ENCODE data around the gene PXT1.

Gene PXT1

GRCh38 chr6:36404164-36404563 lies 38.5 kb downstream of the PXT1 start:
- no peaks in the 10 kb centered on the region for H3K36me3 ChIP-seq (ENCODE audit: insufficient read depth)
- H3K27ac ChIP-seq = no peak overlapping the region
- no peaks in the 10 kb centered on the region for H4K20me1 ChIP-seq (ENCODE audit: insufficient read depth)
- H3K79me2 ChIP-seq (ENCODE audit: insufficient read depth, low read depth) = no peaks in the 10 kb centered on the region
- TF ChIP-seq, protein P1, sequence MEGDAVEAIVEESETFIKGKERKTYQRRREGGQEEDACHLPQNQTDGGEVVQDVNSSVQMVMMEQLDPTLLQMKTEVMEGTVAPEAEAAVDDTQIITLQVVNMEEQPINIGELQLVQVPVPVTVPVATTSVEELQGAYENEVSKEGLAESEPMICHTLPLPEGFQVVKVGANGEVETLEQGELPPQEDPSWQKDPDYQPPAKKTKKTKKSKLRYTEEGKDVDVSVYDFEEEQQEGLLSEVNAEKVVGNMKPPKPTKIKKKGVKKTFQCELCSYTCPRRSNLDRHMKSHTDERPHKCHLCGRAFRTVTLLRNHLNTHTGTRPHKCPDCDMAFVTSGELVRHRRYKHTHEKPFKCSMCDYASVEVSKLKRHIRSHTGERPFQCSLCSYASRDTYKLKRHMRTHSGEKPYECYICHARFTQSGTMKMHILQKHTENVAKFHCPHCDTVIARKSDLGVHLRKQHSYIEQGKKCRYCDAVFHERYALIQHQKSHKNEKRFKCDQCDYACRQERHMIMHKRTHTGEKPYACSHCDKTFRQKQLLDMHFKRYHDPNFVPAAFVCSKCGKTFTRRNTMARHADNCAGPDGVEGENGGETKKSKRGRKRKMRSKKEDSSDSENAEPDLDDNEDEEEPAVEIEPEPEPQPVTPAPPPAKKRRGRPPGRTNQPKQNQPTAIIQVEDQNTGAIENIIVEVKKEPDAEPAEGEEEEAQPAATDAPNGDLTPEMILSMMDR (conservative IDR thresholded peaks at IDR 0.05; ENCODE audit: low read depth, low read length) = no peak
- no peak overlapping the region for H3K4me2 ChIP-seq
- H3K4me3 ChIP-seq (IDR thresholded peaks at IDR 0.05; ENCODE audit: insufficient read depth, low read depth, low read length) = no peak overlapping the region
- no peak overlapping the region for H3K9ac ChIP-seq
- no peaks in the 10 kb centered on the region for H3K4me1 ChIP-seq (ENCODE audit: low read depth, poor library complexity, severe bottlenecking)
- H3K27me3 ChIP-seq (ENCODE audit: insufficient read depth, low read depth) = no peaks in the 10 kb centered on the region
- no peak overlapping the region for H2AFZ ChIP-seq (ENCODE audit: low read depth)

DNA sequence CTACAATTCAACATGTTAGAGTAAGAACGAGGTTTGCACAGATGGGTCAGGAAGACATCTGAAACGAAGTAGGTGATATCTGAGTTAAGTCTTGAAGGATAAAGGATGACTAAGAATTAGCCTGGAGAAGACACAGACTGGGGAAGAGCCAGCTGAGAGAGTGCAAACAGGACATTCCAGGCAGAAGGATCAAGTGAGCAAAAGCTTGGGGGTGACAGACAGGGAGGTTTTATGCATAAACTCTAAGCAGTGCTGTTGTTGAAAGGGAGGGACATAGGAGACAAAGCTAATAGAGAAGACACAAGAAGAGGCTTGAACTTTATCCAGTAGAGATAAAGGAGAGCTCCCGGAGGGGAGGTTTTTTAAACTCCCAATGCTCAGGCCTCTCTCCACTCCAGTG lies 40.2 kb downstream of the PXT1 start:
- no peaks in the 10 kb centered on the region for H3K27me3 ChIP-seq (ENCODE audit: insufficient read depth, low read depth)
- TF ChIP-seq, protein P1 (conservative IDR thresholded peaks at IDR 0.05; ENCODE audit: low read depth, low read length) = no peak
- no peaks in the 10 kb centered on the region for H3K4me1 ChIP-seq (ENCODE audit: low read depth, poor library complexity, severe bottlenecking)
- no peaks in the 10 kb centered on the region for H3K36me3 ChIP-seq (ENCODE audit: insufficient read depth)
- no peak overlapping the region for H2AFZ ChIP-seq (ENCODE audit: low read depth)
- no peak overlapping the region for H3K4me2 ChIP-seq
- H3K27ac ChIP-seq = no peak overlapping the region
- H3K4me3 ChIP-seq (IDR thresholded peaks at IDR 0.05; ENCODE audit: insufficient read depth, low read depth, low read length) = no peak overlapping the region
- H4K20me1 ChIP-seq (ENCODE audit: insufficient read depth) = no peaks in the 10 kb centered on the region
- H3K9ac ChIP-seq = no peak overlapping the region
- no peaks in the 10 kb centered on the region for H3K79me2 ChIP-seq (ENCODE audit: insufficient read depth, low read depth)

GRCh38 chr6:36399970-36400369 lies 42.7 kb downstream of the PXT1 start:
- Histone ChIP-seq H3K4me2 (no peak overlapping the region), H4K20me1 (ENCODE audit: insufficient read depth) (no peaks in the 10 kb centered on the region), H3K4me1 (ENCODE audit: low read depth, poor library complexity, severe bottlenecking) (no peaks in the 10 kb centered on the region), H3K9ac (no peak overlapping the region), H2AFZ (ENCODE audit: low read depth) (no peak overlapping the region), H3K4me3 (IDR thresholded peaks at IDR 0.05; ENCODE audit: insufficient read depth, low read depth, low read length) (no peak overlapping the region), H3K36me3 (ENCODE audit: insufficient read depth) (no peaks in the 10 kb centered on the region), H3K79me2 (ENCODE audit: insufficient read depth, low read depth) (no peaks in the 10 kb centered on the region), H3K27me3 (ENCODE audit: insufficient read depth, low read depth) (no peaks in the 10 kb centered on the region), H3K27ac (no peak overlapping the region)
- TF ChIP-seq, protein P1 (conservative IDR thresholded peaks at IDR 0.05; ENCODE audit: low read depth, low read length) = no peak

DNA sequence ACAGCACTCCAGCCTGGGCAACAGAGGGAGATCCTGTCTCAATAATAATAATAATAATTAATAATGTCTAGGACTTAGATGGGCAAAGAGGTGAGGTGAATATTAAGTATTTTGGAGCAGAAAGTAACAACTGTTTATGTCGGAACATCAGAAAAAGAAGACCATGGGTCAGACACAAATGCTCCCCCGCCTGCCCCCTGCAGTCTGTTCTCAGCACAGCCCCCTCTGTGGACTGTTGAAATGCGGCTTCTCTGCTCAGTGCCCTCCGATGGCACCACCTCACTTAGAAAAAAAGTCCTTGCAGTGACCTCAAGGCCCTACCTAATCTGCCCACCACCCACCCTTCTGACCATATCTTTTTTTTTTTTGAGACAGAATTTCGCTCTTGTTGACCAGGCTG lies 50.0 kb downstream of the PXT1 start:
- no peaks in the 10 kb centered on the region for H3K36me3 ChIP-seq (ENCODE audit: insufficient read depth)
- H2AFZ ChIP-seq (ENCODE audit: low read depth) = no peak overlapping the region
- no peaks in the 10 kb centered on the region for H4K20me1 ChIP-seq (ENCODE audit: insufficient read depth)
- TF ChIP-seq, protein P1 (conservative IDR thresholded peaks at IDR 0.05; ENCODE audit: low read depth, low read length) = no peak
- H3K4me1 ChIP-seq (ENCODE audit: low read depth, poor library complexity, severe bottlenecking) = no peaks in the 10 kb centered on the region
- no peak overlapping the region for H3K4me3 ChIP-seq (IDR thresholded peaks at IDR 0.05; ENCODE audit: insufficient read depth, low read depth, low read length)
- no peak overlapping the region for H3K4me2 ChIP-seq
- no peaks in the 10 kb centered on the region for H3K79me2 ChIP-seq (ENCODE audit: insufficient read depth, low read depth)
- no peak overlapping the region for H3K9ac ChIP-seq
- H3K27me3 ChIP-seq (ENCODE audit: insufficient read depth, low read depth) = no peaks in the 10 kb centered on the region
- H3K27ac ChIP-seq = no peak overlapping the region

Measured in KMS-11 (cell line).